GM19099 (cell line): ENCODE measurements around the gene TNKS1BP1.

Source experiments
- POLR2A ChIP-seq: IDR thresholded peaks from 3 replicates; pipeline ENCODE4 v1.6.1; 2011; ENCODE audit warnings: low read depth; ENCODE audit not compliant: insufficient read length; ENCODE audit errors: extremely low read depth

The TNKS1BP1 gene

GRCh38 chr11:57311109-57311936 is 13.4 kb downstream of the TNKS1BP1 start:
- no peak for TF ChIP-seq POLR2A

DNA sequence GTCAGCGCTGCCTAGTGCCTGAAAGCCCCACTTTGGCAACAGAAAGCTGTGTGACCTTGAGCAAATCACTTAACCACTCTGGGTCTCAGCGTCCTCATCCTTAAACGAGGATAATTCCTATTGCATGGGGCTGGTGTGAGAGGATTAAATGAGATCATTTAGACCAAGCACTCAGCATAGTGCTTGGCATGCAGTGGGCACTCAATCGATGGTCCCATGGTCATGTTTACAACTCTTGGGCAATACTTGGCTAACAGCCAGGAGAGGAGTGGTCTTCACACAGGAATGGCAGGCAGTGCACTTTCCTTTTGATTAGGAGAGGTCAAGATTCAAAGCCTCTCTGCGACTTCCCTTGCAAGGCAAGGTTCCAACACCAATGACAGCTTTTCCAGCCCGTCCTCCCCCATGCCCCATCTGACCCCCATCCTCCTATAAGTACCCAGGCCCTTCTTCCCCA is 14.1 kb downstream of the TNKS1BP1 start:
- TF ChIP-seq POLR2A, result no peak

DNA sequence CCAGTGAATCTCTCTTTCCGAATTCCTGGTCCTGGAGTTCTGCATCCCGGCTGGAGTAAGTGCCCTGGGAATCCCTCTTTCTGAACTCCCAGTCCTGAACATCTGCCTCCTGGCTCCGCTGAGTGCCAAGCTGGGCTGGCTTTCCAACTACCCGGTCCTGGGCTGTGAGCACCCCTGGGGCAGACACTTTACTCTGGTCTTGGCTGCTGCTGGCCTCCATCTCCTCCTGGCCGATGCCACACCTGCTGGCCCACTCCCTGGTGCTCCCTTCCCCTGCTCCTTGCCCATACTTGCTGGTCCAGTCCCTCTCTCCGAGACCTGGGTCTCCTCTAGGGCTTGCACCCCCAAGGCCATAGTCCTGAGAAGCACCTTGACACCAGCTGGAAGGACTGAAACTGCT is 14.7 kb downstream of the TNKS1BP1 start:
- no peak for TF ChIP-seq POLR2A

GRCh38 chr11:57309106-57310059 is 15.4 kb downstream of the TNKS1BP1 start:
- TF ChIP-seq POLR2A, result no peak

- no peak for TF ChIP-seq POLR2A
Measured at GRCh38 chr11:57308426-57309060, 16.2 kb downstream of the TNKS1BP1 start.

DNA sequence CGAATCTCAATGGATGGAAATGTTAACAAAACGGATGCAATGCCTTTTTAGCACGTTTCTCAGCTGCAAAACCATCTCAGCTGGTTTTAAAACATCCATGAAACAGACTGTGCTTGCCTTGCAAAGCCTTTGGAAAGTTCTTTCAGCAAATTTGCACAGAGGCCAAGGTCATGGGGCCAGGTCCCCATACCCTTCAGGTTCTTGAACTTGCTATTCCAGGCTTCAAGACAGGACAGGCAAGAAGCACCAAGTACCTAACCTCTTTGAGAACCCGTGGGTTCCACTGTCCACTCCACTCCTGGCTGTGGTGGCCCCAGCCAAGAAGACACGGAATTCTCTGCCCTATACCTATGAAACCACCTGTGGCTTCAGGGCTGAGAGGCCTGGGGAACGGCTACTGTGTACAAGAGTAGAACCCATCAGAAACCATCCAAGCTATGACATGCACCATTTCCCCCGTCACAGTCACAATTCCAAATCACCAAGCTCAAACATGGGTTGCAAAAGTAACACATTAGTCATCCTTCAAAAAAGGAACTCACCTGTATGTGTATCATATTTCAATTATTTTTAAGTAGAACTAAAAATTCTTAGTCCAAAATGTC is 17.0 kb downstream of the TNKS1BP1 start:
- no peak for TF ChIP-seq POLR2A

DNA sequence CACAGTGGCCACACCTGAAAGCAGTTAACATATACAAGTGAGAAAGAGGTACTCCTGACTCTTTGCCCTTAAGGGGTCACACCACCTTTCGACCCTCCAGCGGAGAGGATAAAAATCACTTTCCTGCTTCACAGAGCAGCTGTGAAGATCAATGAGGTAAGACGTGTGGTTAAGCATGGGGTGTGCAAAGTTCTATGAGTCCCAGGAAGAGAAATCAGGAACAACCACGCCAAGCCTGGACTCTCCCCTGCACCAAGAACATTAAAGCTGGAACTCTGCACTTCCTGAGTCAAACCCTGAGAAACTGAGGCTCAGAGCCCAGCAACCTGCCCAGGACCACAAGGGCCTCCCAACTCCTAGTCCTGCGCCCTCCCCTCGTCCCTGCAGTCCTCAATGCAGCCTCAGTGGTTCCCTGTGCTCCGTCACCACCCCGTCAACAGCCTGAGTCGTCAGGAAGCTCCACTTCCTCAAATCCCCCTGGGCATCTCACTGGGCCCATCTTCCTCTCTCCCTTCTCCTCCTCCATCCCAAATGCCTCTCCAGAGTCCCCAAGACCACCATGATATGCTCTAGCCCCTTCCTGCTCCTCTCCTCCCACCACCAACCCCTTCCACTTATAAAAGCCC is 17.7 kb downstream of the TNKS1BP1 start:
- no peak for TF ChIP-seq POLR2A

DNA sequence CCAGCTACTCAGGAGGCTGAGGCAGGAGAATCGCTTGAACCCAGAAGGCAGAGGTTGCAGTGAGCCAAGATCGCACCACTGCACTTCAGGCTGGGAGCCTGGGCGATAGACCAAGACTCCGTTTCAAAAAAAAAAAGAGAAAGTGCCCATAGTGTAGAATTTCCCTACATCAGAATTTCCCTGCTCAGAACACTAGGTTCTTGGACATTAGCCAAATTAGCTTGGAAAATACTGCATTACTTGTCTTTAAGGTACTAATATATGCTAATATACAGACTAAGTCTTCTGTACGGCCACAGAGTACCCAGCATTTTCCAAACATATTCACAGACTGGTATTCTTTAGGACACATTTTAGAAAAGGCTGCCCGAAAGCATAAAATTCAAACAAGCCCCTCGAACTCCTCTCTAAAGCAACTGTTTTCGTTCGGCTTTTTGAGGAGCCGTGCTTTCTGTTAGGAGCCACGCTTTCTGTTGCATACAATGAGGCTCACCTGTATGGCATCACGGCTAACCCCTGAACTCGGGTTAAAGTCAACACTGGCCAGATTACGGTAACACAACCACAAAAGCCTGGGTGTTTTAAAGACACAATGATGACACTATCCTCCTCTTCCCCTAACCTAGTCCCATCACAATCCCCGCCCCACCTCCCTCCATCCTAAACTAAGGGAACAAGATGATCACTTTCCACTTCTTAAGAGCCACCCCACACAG is 18.4 kb downstream of the TNKS1BP1 start:
- no peak for TF ChIP-seq POLR2A

- no peak for TF ChIP-seq POLR2A
Measured at GRCh38 chr11:57305523-57305922, 19.2 kb downstream of the TNKS1BP1 start.

- TF ChIP-seq POLR2A, result no peak
Measured at GRCh38 chr11:57303990-57304579, 20.7 kb downstream of the TNKS1BP1 start.

DNA sequence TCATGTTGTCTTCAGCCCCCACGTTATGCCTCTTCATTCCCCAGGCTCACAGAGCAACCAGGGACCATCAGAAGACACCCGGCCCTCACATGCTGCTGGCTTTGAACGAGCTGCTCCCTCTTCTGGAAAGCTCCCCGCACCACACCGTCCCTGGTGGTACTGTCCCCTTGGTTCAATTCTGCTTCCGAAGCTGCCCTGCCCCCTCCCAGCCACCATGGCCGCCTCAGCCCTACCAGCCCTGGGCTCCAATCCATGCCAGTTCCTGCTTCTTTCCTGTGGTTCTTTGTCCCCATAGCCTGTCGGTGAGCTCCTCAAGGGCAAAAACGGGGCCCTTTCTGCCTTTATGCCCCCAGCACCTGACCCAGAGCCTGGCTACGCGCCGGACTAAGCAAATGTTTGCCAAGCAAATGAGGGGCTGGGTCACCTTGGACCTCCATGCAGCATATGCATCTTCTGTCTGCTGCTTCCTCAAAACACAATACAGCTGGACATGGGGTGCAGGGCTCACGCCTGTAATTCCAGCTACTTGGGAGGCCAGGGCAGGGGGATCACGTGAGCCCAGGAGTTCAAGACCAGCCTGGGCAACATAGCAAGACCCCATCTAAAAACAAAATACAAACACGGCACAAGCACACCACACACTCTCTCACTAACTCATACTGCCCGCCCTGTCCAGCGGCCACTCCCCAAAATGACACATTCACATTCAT is 21.3 kb downstream of the TNKS1BP1 start:
- no peak for TF ChIP-seq POLR2A

GRCh38 chr11:57302489-57302888 is 22.3 kb downstream of the TNKS1BP1 start:
- TF ChIP-seq POLR2A, result no peak
